Hindlimb muscle (tissue), 1 donor: Measurements from ENCODE around the gene CCM2L. TPM values are rescaled to one million over a fixed set of nuclear protein-coding genes. Genes with fewer than 3 reads are reported as not detected.

Source experiments
- DNase-seq: peaks from one replicate; pipeline ENCODE4 v3.0.0-alpha.2; 2013
- polyA plus RNA-seq: library from polyadenylated mRNA; unstranded; fragments of 120-200 nt; gene quantifications from one replicate; pipeline ENCODE4 v1.2.1, GENCODE V29; 2013; ENCODE audit not compliant: insufficient read length

CCM2L gene
- polyA plus RNA-seq, 1 donor, result 6.8 TPM

DNA sequence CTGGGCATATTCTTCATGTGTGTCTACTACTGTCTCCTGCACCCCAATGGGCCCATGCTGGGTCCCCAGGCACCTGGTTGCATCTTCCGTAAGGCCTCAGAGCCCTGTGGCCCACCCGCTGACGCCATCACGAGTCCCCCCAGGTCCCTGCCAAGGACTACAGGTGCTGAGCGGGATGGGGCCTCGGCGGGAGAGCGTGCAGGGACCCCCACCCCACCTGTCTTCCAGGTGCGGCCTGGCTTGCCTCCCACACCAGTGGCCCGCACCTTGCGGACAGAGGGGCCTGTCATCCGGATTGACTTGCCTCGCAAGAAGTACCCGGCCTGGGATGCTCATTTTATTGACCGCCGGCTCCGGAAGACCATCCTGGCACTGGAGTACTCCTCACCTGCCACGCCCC, 13.2 kb upstream of the CCM2L start:
- DNase-seq, result no peak

DNA sequence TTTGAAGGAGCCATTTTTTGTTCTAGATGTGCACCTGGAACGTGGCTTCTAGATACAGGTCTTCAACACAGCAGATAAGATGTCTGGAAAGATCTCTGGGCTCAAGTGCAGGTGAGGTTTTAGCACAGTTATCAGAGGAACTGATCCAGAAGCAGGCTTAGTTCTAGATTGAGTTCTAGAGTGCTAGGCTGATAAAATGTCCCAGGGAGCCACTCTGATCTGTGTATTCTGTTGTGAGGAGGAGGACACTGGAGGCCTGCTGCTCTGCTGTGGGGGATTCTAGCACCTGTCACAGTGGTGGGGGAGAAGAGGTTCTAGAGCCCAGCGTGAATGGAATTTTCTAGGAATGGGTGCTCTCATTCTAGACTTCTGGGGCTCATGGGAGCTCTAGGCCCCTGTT, 12.0 kb upstream of the CCM2L start:
- DNase-seq, result no peak

DNA sequence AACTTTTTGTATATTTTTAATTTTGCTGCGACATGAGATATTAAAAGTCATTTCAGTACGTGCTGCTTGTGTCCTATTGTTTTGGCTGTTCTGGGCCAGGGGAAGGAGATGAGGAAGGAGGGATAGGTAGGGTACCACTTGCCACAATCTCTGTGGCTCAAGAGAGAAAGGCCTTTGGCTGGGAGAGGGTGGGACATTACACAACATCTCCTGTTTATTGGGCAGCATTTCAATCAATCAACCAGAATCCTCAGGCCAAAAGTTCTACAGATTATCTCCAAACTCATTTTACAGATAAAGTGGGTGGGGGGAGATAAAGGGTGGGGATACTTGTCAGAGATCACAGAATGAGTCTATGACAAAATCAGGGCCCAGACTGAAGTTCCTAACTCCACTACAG, 6.9 kb upstream of the CCM2L start:
- DNase-seq, result no peak

DNA sequence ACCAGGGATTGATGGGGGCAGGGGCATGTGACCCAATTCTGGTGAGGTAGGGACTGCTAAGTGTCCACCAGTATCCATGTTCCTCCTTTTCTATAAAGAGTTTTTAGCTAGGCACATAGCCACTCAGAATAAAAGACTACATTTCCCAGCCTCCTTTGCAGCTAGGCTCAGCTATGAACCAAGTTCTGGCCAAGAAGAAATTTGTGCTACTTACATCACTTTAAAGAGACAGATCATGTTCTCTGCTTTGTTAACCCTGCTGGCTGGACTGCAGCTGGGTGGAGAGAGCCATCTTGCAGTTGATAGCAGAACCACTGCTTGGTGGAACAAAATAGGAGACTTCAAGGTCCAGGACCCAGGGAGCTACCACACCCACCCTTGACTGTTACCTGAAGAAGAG, 5.3 kb upstream of the CCM2L start:
- DNase-seq, result no peak

DNA sequence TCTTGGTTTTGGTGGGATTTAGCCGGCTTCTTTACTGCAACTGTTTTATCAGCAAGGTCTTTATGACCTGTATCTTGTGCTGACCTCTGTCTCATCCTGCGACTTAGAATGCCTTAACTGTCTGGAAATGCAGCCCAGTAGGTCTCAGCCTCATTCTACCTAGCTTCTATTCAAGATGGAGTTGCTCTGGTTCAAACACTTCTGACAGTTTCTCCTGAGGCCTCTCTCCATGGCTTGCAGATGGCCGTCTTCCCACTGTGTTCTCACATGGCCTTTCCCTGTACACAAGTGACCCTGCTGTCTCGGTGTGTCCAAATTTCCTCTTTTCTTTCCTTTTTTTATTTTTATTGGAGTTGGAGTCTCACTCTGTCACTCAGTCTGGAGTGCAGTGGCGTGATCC, 4.2 kb upstream of the CCM2L start:
- no peak for DNase-seq

DNA sequence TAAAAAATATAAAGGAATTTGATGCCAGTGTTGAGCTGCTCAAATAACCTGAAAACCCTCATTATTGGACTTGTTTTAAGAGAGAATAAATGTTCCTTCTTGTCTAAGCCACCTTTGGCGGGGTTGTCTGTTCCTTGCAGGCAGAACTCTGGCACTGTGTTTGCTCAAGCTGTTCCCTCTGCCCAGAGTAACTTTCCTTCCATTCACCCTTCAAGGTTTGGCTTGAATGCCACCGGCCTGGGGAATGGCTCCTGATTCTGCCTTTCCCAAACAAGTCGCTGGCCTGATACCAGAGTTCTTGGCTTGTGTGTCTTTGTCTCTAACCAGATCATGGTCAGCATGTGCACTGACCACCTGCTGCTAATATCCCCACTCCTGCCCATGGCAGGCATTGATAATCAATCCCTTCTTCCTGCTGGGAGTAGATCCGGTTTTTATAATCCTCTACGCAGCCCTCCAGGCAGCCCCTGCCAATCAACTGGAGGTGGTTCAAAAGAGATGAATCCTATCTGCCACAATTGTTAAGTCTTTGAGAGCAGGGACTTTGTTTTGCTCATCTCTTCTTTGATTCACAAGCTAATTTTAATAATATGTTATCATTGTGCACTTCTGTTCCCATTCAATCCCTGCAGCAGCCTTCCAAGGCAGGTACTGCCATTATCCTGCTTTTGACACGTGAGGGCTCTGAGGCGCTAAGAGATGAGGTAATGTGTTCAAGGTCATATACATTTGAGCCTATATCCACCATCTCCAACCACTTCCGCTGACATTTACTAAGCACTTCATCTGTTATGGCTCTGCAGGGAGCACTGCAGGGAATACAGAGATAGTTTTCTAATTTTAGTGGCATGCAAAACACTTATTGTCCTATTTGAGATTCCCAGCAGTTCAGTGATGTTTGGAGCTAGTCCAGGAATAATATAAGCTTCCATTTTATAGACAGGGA, 3.1 kb upstream of the CCM2L start:
- DNase-seq, result no peak

DNA sequence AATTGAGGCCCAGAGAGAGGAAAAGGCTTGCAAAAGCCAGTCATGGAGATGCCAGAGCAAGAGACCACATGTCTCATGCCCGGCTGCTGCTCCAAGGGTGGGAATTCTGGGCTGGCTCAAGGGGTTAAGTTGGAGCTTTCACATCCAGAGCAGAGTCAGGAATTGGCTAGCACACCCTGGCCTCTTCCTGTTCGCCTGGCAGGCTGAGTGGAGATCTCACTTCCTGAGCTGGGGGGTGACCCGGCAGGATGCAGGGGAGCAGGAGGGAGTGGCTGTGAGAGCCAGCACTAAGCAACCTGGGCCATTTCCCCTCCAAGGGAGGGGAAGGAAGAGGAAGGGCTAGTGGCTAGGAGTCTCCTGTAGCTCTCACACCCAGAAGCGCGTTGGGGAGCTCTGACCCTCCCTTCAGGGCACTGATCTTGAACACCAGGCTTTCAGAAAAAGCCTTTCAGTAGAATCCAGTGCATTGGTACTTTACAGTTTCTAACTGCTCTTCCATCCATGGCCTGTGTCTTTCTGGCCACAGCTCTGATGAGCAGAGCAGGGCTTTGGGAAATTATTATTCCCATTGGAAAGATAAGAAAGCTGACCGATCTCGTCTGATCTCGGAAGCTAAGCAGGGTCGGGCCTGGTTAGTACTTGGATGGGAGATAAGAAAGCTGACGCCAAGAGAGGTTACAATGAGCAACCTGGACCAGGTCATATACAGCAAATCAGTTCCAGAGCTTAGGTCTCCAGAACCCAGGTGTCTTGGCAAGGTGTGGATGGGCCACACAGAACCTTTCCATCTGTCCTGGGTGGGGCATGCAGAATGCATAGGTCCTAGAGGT, 2.2 kb upstream of the CCM2L start:
- no peak for DNase-seq

DNA sequence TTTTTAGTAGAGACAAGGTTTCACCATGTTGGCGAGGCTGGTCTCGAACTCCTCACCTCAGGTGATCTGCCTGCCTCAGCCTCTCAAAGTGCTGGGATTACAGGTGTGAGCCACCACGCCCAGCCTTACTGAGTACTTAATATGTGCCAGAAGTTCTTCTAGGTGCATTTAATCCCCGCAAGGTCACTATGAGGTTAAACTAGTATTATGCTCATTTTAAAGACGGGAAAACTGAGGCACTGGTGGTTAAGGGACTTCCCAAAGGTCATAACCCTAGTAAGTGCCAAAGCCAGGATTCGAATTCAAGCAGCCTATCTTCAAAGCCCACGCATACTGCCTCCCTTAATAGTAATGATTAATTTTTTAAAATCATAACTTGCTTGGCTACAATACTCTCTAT, 674 bp upstream of the CCM2L start:
- DNase-seq, result no peak

DNA sequence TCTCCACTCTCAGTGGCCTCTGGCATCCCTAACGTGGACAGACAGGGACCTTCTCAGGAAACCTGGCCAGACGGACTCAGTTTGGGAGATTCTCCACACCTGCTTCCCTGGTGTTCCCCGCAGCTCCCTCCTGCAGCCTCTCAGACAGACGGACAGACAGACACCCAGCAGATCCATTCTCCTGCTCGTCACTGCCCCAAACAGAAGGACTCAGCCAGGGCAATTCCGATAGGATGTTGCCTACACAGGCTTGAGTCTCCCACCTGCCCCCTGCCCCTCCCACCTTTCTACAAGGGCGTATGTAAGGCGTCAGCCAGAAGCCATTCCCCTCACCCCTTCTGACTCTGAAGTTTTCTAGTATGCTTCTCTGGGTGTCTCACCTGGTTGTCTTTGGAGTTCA, 428 bp downstream of the CCM2L start:
- no peak for DNase-seq

DNA sequence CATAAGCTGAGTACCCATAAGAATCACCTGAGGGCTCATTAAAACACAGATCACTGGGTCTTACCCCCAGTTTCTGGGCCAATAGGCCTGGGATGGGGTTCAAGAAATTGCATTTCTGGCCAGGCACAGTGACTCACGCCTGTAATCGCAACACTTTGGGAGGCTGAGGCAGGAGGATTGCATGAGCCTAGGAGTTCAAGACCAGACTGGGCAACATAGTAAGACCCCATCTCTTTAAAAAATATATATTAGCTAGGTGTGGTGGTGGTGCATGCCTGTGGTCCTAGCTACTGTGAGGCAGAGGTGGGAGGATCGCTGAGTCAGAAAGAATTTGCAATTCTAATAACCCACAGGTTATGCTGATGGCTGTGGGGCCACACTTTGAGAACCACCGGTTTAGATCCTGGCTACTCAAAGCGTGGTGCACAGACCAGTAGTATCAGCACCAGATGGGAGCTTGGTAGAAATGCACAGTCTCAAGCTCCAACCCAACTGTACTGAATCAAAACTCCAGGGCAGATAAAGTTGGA, 2.0 kb downstream of the CCM2L start:
- no peak for DNase-seq

DNA sequence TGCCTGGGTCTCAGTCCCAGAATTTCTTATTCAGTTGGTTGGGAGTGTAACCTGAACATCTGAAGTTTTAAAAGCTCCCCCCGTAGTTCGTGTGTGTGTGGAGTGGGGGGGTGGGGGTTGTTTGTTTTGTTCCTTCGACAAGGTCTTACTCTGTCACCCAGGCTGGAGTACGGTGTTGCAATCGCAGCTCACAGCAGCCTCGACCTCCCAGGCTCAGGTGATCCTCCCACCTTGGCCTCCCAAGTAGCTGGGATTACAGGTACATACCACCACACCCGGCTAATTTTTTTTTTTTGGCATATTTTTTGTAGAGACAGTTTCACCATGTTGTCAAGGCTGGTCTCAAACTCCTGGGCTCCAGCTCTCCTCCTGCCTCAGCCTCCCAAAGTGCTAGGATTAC, 3.1 kb downstream of the CCM2L start:
- DNase-seq, result no peak

DNA sequence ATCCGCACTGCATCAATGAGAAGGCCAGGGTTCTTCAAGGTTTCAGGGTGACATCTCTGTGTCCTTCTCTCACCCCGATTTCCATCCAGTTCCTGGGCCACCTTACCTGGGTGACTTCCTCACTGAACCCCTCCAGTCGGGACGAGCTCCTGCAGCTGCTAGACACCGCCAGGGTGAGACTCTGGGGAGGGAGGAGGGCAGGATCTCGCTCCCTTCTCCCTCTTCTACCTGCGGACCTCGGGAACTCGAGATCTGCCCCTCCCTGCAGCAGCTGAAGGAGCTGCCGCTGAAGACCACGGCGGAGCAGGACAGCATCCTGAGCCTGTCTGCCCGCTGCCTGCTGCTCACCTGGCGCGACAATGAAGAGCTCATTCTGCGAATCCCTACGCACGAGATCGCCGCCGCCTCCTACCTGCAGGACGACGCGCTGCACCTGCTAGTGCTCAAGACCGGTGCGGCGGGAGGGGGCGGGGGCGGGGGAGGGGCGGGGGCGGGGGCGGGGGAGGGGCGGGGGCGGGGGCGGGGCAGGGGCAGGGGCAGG, 7.5 kb downstream of the CCM2L start:
- DNase-seq, result no peak

DNA sequence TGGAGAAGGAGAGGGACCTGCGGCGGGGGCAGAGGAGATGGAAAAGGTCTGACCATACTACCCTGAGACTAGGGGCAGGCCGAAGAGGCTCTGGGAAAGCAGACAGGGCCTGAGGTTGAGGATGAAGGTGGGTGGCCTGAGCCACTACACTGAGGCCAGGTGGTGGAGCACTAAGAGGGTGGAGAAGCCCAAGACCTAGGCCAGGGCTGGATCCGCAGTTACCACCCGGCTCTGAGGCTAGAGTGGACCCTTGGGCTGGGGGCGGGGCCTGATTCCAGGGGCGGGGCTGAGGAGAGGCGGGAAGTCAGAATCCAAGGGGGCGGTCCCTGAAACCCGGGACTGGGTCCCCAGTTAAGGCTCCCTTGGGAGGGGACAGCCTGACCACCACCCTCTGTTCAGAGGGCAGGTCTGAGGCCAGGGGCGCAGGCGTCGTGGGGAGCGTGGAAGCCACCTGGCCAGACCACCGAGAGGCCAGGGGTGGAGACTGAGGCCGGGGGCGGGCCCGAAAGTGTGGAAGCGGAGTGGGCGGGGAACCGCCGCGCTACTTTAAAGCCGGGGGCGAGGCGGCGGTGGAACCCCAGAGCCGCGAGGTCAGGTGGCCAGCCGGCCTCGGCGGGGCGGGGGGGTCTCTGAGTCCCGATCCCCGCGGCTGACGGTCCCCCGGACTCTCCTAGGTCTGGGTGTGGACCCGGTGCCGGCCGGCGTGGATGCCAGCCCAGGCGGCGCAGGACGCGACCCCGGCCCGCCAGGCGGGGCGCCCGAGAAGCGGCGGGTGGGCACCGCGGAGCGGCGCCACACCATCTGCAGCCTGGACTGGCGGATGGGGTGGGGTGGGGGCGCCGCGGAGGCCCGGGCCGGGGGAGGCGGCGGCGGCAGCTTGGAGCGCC, 8.3 kb downstream of the CCM2L start:
- no peak for DNase-seq

DNA sequence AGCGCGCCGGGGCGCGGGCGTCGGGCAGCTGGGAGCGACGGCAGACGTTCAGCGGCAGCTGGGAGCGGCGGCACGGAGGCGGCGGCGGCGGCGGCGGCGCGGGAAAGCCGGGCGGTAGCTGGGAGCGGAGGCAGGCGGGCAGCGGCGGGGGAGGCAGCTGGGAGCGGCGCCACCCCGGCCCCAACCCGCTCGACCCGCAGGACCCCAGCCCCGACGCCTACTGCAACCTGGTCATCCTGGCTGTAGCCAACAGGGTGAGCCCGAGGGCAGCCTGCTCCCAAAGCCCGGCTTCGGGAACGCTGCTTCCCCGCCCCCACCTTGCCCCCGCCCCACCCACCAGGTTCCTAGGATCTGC, 8.9 kb downstream of the CCM2L start:
- no peak for DNase-seq

DNA sequence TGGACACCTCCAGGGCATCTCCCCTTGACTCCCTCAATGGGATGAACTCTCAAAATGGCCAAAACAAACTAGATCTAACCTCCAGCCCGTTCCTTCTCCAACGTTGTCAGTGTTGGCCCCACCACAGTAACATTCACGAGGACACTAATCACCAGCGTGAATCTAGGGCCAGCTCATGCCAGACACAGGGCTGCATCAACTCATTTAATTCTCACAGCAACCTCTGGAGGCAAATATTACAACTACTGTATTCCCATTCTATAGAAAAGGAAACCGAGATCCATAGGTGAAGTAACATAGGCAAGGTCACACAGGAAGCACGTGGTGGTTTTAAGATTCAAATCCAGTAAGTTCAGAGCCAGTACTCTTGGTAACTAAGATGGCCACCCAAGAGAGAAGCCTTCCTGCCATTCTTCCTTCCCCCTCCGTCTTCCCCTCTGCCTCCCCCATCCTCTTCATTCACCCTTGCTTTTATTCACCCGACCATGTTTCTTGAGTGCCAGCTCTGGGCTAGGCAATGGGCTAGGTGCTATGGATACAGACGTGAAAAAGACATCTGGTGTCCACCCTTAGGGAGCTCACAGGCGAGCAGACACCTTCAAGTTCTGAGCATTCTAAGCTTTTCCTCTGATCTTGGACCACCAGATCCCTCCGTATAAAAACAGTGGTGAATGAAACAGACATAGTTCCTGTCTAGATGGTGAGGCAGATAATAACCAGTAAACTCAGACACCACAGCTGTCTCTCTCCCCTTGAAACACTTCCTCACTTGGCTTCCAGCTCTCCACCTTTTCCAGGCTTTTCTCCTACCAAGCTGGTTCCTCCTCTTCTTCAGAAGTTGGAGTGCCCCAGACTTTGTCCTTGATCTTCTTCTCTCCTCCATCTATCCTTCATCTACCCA, 9.6 kb downstream of the CCM2L start:
- DNase-seq, result no peak

DNA sequence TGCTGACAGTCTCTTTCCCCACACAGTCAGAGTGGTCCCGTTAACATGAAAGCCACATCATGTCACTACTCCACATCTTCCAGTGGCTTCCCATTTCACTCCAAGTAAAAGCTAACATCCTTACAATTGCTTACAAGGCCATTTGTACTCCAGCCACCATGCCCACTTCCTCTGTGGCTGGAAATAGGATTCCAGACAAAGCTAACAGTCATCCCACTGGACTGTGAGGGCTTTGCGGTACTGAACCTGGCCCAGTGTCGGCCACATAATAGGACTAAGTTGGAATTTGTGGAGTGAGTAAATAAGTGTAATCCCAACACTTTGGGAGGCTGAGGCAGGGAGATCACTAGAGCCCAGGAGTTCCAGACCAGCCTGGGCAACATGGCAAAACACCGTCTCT, 10.9 kb downstream of the CCM2L start:
- no peak for DNase-seq

DNA sequence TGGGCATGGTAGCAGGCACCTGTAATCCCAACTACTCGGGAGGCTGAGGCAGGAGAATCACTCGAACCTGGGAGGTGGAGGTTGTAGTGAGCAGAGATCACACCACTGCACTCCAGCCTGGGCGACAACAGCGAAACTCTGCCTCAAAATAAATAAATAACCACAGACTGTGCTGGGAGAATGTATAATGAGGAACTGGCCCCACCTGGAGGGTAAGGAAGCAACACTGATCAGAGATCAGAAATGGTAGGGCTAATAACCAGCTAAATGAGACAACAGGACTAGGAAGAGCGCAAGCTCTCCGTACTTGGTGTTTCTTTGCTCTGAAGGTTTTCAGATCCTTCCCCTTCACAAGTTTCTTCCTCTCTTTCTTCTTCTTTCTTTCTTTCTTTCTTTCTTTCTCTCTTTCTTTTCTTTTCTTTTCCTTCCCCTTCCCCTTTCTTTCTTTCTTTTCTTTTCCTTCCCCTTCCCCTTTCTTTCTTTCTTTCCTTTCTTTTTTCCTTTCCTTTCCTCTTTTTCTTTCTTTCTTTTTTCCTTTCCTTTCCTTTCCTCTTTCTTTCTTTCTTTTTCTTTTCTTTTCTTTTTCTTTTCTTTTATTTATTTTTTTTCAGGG, 14.6 kb downstream of the CCM2L start:
- DNase-seq, result no peak

DNA sequence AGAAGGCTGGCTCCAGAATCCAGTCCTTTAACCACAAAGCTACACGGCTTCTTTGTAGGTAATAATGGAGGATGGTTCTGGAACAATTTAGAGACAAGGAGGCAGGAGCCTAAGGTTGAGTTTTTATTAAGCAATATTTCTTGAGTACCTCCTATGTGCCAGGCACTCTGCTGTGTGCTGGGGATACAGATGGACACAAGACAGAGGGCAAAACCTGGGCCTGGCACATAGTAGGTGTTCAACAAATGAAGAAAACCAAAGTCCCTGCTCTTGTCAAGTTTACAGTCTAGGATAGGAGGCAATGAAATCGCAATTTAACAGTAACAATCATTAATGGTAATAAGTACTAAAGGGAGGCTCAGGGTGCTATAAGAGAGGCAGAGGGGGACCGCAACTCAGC, 17.4 kb downstream of the CCM2L start:
- DNase-seq, result no peak

DNA sequence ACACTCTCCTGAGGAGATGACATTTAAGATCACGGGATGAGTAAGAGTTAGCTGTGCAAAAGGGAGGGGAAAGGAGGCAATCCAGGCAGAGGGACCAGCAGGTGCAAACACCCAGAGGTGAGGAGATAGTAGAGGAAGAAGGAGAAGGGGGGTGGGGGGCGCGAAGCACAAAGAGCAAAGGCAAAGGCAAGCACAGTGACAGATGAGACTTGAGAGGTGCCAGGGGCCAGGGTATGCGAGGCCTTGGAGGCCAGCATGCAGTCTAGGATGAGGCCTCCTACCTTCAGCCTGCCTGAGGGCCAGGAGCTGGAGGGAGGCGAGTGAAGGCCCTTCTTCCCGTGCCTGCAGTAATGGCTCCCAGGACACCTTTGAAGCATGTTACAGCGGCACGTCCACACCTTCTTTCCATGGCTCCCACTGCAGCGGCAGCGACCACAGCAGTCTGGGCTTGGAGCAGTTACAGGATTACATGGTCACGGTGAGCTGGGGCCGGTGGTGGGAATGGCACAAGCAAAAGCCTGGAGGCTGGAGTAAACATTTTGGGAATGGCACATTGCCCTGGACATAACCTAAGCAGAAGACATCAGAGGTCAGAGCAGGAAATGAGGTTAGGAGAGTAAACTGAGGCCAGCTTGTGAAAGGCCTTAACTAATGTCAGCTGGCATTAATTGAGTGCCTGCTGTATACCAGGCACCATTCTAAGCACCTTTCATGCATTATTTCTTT, 18.6 kb downstream of the CCM2L start:
- no peak for DNase-seq

DNA sequence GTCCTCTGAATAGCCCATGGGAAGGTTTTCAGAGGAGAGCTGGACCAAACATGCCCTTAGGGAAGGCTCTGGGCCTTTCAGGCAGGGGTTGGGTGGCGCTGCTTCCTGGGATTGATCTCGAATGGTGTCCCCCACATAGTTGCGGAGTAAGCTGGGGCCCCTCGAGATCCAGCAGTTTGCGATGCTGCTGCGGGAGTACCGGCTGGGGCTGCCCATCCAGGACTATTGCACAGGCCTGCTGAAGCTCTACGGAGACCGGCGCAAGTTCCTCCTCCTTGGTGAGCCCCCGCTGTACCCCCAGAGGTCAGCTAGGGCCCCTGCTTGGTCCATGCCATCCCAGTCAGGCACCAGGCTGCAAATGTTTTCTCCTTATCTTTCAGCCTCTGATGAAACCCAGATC, 19.3 kb downstream of the CCM2L start:
- no peak for DNase-seq
